ENCODE measurements around the gene CNOT4.

DNA sequence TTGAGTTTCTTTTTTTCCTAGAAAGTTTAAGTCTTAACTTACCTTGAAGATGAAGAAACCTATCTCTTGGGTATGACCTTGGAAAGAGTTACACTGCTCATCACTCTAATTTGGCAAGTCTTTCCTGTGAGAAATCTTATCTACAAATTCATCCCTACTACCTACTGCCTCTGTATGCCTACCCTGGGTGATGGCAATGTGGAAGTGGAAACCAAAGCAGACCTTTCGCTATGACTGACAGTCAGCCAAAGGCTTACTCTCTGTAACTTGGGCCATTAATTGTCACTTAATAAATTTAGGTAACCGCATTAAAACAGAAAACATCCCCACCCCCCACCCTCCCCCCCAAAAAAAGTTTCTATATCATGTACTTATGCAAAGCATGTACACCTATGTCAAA lies 103.9 kb downstream of the CNOT4 start:
- TF ChIP-seq, protein P1, sequence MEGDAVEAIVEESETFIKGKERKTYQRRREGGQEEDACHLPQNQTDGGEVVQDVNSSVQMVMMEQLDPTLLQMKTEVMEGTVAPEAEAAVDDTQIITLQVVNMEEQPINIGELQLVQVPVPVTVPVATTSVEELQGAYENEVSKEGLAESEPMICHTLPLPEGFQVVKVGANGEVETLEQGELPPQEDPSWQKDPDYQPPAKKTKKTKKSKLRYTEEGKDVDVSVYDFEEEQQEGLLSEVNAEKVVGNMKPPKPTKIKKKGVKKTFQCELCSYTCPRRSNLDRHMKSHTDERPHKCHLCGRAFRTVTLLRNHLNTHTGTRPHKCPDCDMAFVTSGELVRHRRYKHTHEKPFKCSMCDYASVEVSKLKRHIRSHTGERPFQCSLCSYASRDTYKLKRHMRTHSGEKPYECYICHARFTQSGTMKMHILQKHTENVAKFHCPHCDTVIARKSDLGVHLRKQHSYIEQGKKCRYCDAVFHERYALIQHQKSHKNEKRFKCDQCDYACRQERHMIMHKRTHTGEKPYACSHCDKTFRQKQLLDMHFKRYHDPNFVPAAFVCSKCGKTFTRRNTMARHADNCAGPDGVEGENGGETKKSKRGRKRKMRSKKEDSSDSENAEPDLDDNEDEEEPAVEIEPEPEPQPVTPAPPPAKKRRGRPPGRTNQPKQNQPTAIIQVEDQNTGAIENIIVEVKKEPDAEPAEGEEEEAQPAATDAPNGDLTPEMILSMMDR (IDR thresholded peaks at IDR 0.05; ENCODE audit: low read depth, low read length): no peak
- no peak for TF ChIP-seq EZH2phosphoT487 (IDR thresholded peaks at IDR 0.05; ENCODE audit: low read depth)
